H1 (cell line): ENCODE measurements around the gene GALE. TPM values are rescaled to one million over a fixed set of nuclear protein-coding genes. Genes with fewer than 3 reads are reported as not detected.
A peak's percentile ranks its signal among the peaks of the same experiment; 100 is the strongest.

Experiments used
- CTCF ChIA-PET: fragments of 300-600 bp; sonication (Branson Sonifier 250); formaldehyde crosslinking; loops from one replicate; lab custom pipeline; 2021; ENCODE audit not compliant: partially characterized antibody; lab: Charles Lee
- POLR2A ChIA-PET: fragments of 300-600 bp; sonication (Branson Sonifier 250); formaldehyde crosslinking; loops from one replicate; lab custom pipeline; 2021; ENCODE audit warnings: inconsistent platforms; ENCODE audit not compliant: partially characterized antibody; lab: Charles Lee
- DNase-seq, 2 experiments: peaks; one replicate each; pipeline versions ENCODE4 v3.0.0 to v3.0.0-alpha.2; 2010 to 2022; ENCODE audit warnings: low spot score in 2 of 2, low read depth in 1 of 2, mixed read lengths in 1 of 2
- FAIRE-seq: peaks from 2 replicates; lab custom pipeline; 2011; peaks lifted over from hg19 to GRCh38; lab: Jason Lieb, UNC
- H2AFZ ChIP-seq: 2 replicates; pipeline ENCODE4 v1.8.1; 2012; ENCODE audit warnings: low read length, inconsistent platforms
- H2AK5ac ChIP-seq: 2 replicates; pipeline ENCODE4 v1.6.1; 2013; ENCODE audit warnings: low read depth, low read length
- H2BK120ac ChIP-seq: replicated peaks from 2 replicates; pipeline ENCODE3; 2013; ENCODE audit warnings: low read depth, low read length, inconsistent platforms
- H2BK12ac ChIP-seq: 2 replicates; pipeline ENCODE4 v1.6.1; 2013; ENCODE audit warnings: low read depth, low read length
- H2BK15ac ChIP-seq: 2 replicates; pipeline ENCODE4 v1.6.1; 2013; ENCODE audit warnings: low read length
- H2BK20ac ChIP-seq: 2 replicates; pipeline ENCODE4 v1.6.1; 2013; ENCODE audit warnings: low read length
- H2BK5ac ChIP-seq: 2 replicates; pipeline ENCODE4 v1.6.1; 2013; ENCODE audit warnings: low read depth, low read length
- H3K14ac ChIP-seq: 2 replicates; pipeline ENCODE4 v1.6.1; 2013; ENCODE audit warnings: inconsistent platforms; ENCODE audit not compliant: insufficient read length
- H3K18ac ChIP-seq: 2 replicates; pipeline ENCODE4 v1.6.1; 2013; ENCODE audit warnings: low read length; ENCODE audit errors: extremely low read depth
- H3K23ac ChIP-seq: 2 replicates; pipeline ENCODE4 v1.6.1; 2013; ENCODE audit warnings: inconsistent platforms; ENCODE audit not compliant: insufficient read length
- H3K23me2 ChIP-seq: 2 replicates; pipeline ENCODE4 v1.6.1; 2013; ENCODE audit warnings: low read depth, low read length
- H3K27ac ChIP-seq: 2 replicates; pipeline ENCODE4 v1.6.1; 2011; ENCODE audit warnings: low read depth, low read length, inconsistent platforms
- H3K27me3 ChIP-seq, 4 experiments: replicated peaks in 1 of 4; 1 replicate in 1 of 4; 2 replicates in 3 of 4; pipeline versions ENCODE4 v1.6.1 to v1.8.1; 2011 to 2013; ENCODE audit warnings: low read length in 3 of 4, mild to moderate bottlenecking in 3 of 4, inconsistent platforms in 2 of 4, mixed read lengths in 2 of 4, moderate library complexity in 1 of 4; ENCODE audit not compliant: control insufficient read depth in 3 of 4, insufficient read depth in 3 of 4; ENCODE audit errors: extremely low read depth in 1 of 4
- H3K36me3 ChIP-seq, 4 experiments: 2 replicates each; pipeline versions ENCODE4 v1.6.1 to v1.8.1; 2011 to 2013; ENCODE audit warnings: mild to moderate bottlenecking in 4 of 4, low read length in 3 of 4, moderate library complexity in 2 of 4, control low read depth in 1 of 4, inconsistent platforms in 1 of 4; ENCODE audit not compliant: insufficient read depth in 4 of 4, control insufficient read depth in 2 of 4
- H3K4ac ChIP-seq: replicated peaks from 2 replicates; pipeline ENCODE3; 2013; ENCODE audit warnings: low read length, low read depth, mixed read lengths, inconsistent platforms; ENCODE audit not compliant: insufficient read length
- H3K4me1 ChIP-seq, 4 experiments: replicated peaks in 1 of 4; 1 replicate in 1 of 4; 2 replicates in 3 of 4; pipeline versions ENCODE4 v1.6.1 to v1.8.1; 2011 to 2013; ENCODE audit warnings: low read length in 3 of 4, inconsistent platforms in 2 of 4, mixed read lengths in 1 of 4; ENCODE audit not compliant: insufficient read depth in 4 of 4, control insufficient read depth in 3 of 4
- H3K4me2 ChIP-seq, 2 experiments: 2 replicates each; pipeline versions ENCODE4 v1.6.1 to v1.8.1; 2011 to 2013; ENCODE audit warnings: low read depth in 2 of 2, low read length in 2 of 2, control low read depth in 1 of 2, inconsistent platforms in 1 of 2, mild to moderate bottlenecking in 1 of 2; ENCODE audit not compliant: insufficient read depth in 1 of 2
- H3K4me3 ChIP-seq, 4 experiments: fragments of 200-600, 300-600 bp in 1 of 4; sonication (generic), shearing (Covaris generic), sonication (Bioruptor Twin) in 1 of 4; 2 replicates each; pipeline versions ENCODE4 v1.5.1 to v1.8.1; 2011 to 2016; ENCODE audit warnings: low read length in 4 of 4, low read depth in 3 of 4, control low read depth in 2 of 4, inconsistent platforms in 2 of 4, mild to moderate bottlenecking in 2 of 4, mixed read lengths in 1 of 4, moderate library complexity in 1 of 4; ENCODE audit not compliant: insufficient read depth in 2 of 4; ENCODE audit errors: extremely low read depth in 1 of 4
- H3K56ac ChIP-seq: replicated peaks from 2 replicates; pipeline ENCODE3; 2013; ENCODE audit warnings: low read depth, mild to moderate bottlenecking, mixed read lengths, low read length, inconsistent platforms; ENCODE audit not compliant: insufficient read length
- H3K79me1 ChIP-seq: 2 replicates; pipeline ENCODE4 v1.6.1; 2013; ENCODE audit warnings: low read depth, low read length, control low read depth
- H3K79me2 ChIP-seq, 2 experiments: 2 replicates each; pipeline versions ENCODE4 v1.6.1 to v1.8.1; 2012 to 2013; ENCODE audit warnings: low read length in 2 of 2, mild to moderate bottlenecking in 2 of 2, inconsistent platforms in 1 of 2; ENCODE audit not compliant: insufficient read depth in 2 of 2, control insufficient read depth in 1 of 2
- H3K9ac ChIP-seq, 4 experiments: replicated peaks in 1 of 4; 1 replicate in 1 of 4; 2 replicates in 3 of 4; pipeline versions ENCODE4 v1.6.1 to v1.8.1; 2011 to 2013; ENCODE audit warnings: low read depth in 3 of 4, low read length in 3 of 4, control low read depth in 2 of 4, mild to moderate bottlenecking in 2 of 4, moderate library complexity in 2 of 4, inconsistent platforms in 1 of 4; ENCODE audit errors: extremely low read depth in 1 of 4
- H3K9me3 ChIP-seq, 2 experiments: 2 replicates each; pipeline versions ENCODE4 v1.6.1 to v1.8.1; 2012 to 2013; ENCODE audit warnings: mild to moderate bottlenecking in 2 of 2, moderate library complexity in 2 of 2, control low read depth in 1 of 2, inconsistent platforms in 1 of 2, low read depth in 1 of 2, low read length in 1 of 2, mixed read lengths in 1 of 2; ENCODE audit not compliant: insufficient read depth in 2 of 2
- H4K20me1 ChIP-seq, 2 experiments: replicated peaks in 1 of 2; 2 replicates each; pipeline versions ENCODE3 to v1.8.1; 2011 to 2013; ENCODE audit warnings: inconsistent platforms in 2 of 2, low read length in 2 of 2, mild to moderate bottlenecking in 1 of 2; ENCODE audit not compliant: insufficient read depth in 2 of 2, control insufficient read depth in 1 of 2
- H4K5ac ChIP-seq: 2 replicates; pipeline ENCODE4 v1.6.1; 2013; ENCODE audit warnings: low read length, low read depth, mixed read lengths, inconsistent platforms; ENCODE audit not compliant: insufficient read length
- H4K8ac ChIP-seq: 2 replicates; pipeline ENCODE4 v1.8.0; 2013; ENCODE audit warnings: mild to moderate bottlenecking, moderate library complexity, low read length, inconsistent platforms; ENCODE audit not compliant: insufficient read depth; ENCODE audit errors: extremely low read depth
- H4K91ac ChIP-seq: replicated peaks from 2 replicates; pipeline ENCODE3; 2013; ENCODE audit warnings: low read length, mixed read lengths, inconsistent platforms; ENCODE audit not compliant: insufficient read length
- ASH2L ChIP-seq: fragments of 200-600, 300-600 bp; sonication (generic); IDR thresholded peaks from one replicate; pipeline ENCODE4 v1.7.1; 2017; ENCODE audit warnings: low read length
- CBX5 ChIP-seq: fragments of 300-800, 300-1000 bp; sonication (generic); IDR thresholded peaks from 2 replicates; pipeline ENCODE4 v1.7.1; 2016; ENCODE audit warnings: antibody characterized with exemption, low read length, low read depth
- CBX8 ChIP-seq: fragments of 300-800, 300-1000 bp; sonication (generic); IDR thresholded peaks from 2 replicates; pipeline ENCODE4 v1.7.1; 2016; ENCODE audit warnings: low read depth, low read length, borderline replicate concordance
- CEBPB ChIP-seq: IDR thresholded peaks from 2 replicates; pipeline ENCODE4 v1.6.1; 2012; ENCODE audit warnings: low read depth, low read length
- CTCF ChIP-seq, 3 experiments: IDR thresholded peaks; 1 replicate in 2 of 3; 2 replicates in 1 of 3; pipeline versions ENCODE4 v1.5.1 to v1.6.1; 2011; ENCODE audit warnings: low read length in 3 of 3, mild to moderate bottlenecking in 3 of 3, inconsistent platforms in 2 of 3, low read depth in 1 of 3, moderate library complexity in 1 of 3; ENCODE audit not compliant: insufficient read depth in 1 of 3; ENCODE audit errors: control extremely low read depth in 1 of 3
- GTF2F1 ChIP-seq: IDR thresholded peaks from 2 replicates; pipeline ENCODE4 v1.6.1; 2012; ENCODE audit warnings: low read depth, low read length, improper control_type of control experiment, borderline replicate concordance
- POU5F1 ChIP-seq: IDR thresholded peaks from 2 replicates; pipeline ENCODE4 v1.6.1; 2011; ENCODE audit warnings: low read depth, mild to moderate bottlenecking, low read length, moderate library complexity
- SAP30 ChIP-seq: fragments of 300-600 bp; sonication (generic); IDR thresholded peaks from 2 replicates; pipeline ENCODE4 v1.7.1; 2012; ENCODE audit warnings: low read length, moderate library complexity, mild to moderate bottlenecking, inconsistent platforms; ENCODE audit not compliant: insufficient read depth, insufficient replicate concordance
- ZNF274 ChIP-seq: IDR thresholded peaks from 2 replicates; pipeline ENCODE4 v1.7.0; 2012; ENCODE audit warnings: low read length, borderline replicate concordance; ENCODE audit errors: extremely low read depth
- WGBS, 2 experiments: shearing (Covaris generic) in 1 of 2; methylation state at CpG; one replicate each; pipeline versions ENCODE4 v1.1.6 to v1.1.7; 2013 to 2015; ENCODE audit warnings: low lambda C conversion rate in 2 of 2, mixed read lengths in 2 of 2, inconsistent platforms in 1 of 2, low coverage in 1 of 2, missing lambda C conversion rate in 1 of 2; ENCODE audit not compliant: insufficient replicate concordance in 2 of 2, insufficient coverage in 1 of 2, insufficient read length in 1 of 2; ENCODE audit errors: extremely low coverage in 1 of 2, missing lambda C conversion rate in 1 of 2; 5-methylcytosine and 5-hydroxymethylcytosine counted together
- polyA plus RNA-seq, 7 experiments: library from polyadenylated mRNA; depleted of rRNA in 3 of 7; stranded (reverse) in 5 of 7; unstranded in 2 of 7; fragments of >200 nt in 5 of 7; fragments of 200-250 nt in 2 of 7; gene quantifications; 1 replicate in 5 of 7; 2 replicates in 1 of 7; 4 replicates in 1 of 7; pipeline versions ENCODE4 v1.2.1 to v1.2.3, GENCODE V29; 2011 to 2013; ENCODE audit warnings: missing spikeins in 2 of 7, mixed read lengths in 2 of 7
- total RNA-seq: library from RNA; stranded (reverse); fragmentation: NEBNext Ultra II Directional; extraction: Animal tissue kit (Norgen Biotek cat#: 25700); gene quantifications from 2 replicates; pipeline ENCODE4 v1.2.1, GENCODE V29; 2021
- TF ChIP-seq, protein P1 (sequence below): IDR thresholded peaks from 2 replicates; pipeline ENCODE4 v1.6.1; 2012; ENCODE audit warnings: inconsistent platforms

GALE gene
- total and polyA plus RNA-seq, 2 of the 8 experiments (the other 6 are each of a cell fraction or from before 2014, with no cell fraction given), result 26.0 to 33.9 TPM

GRCh38 chr1:23838401-23838866 is 37.9 kb upstream of the GALE start:
- Histone ChIP-seq H3K4me2 (peak overlapping the region; percentile 68 to 99), H2AK5ac (no peak overlapping the region), H2BK20ac (no peak overlapping the region), H4K91ac (no peak overlapping the region), H4K8ac (no peak overlapping the region), H3K4me3 (peak overlapping the region; percentile 21 to 56 (median 35); a peak in 6 of 8 replicates), H3K18ac (no peak overlapping the region), H3K79me1 (no peaks in the 10 kb centered on the region), H2BK5ac (no peak overlapping the region), H3K23me2 (peaks cover 7% of the 10 kb centered on the region), H2BK12ac (no peak overlapping the region), H2AFZ (peak overlapping the region; percentile 73; the same call in 1 of the 2 replicates), H3K4ac (no peak overlapping the region), H3K36me3 (no peaks in the 10 kb centered on the region), H3K79me2 (no peaks in the 10 kb centered on the region), H3K9ac (no peak overlapping the region), H2BK15ac (no peak overlapping the region), H4K5ac (no peak overlapping the region), H3K14ac (no peak overlapping the region), H4K20me1 (no peaks in the 10 kb centered on the region), H3K23ac (no peak overlapping the region), H3K56ac (no peak overlapping the region), H3K4me1 (peaks cover 0 to 4% (median 2%) of the 10 kb centered on the region in 4 experiments; a peak in 4 of 7 replicates), H3K27me3 (peaks cover 0 to 7% (median 6%) of the 10 kb centered on the region in 4 experiments; a peak in 5 of 7 replicates), H3K27ac (no peak overlapping the region), H2BK120ac (no peak overlapping the region), H3K9me3 (no peaks in the 10 kb centered on the region)
- 13% methylated on average over 5 of the region's 21 CpGs; no CpG with 5 or more reads in 1 of the 2 experiments for WGBS, 2 experiments
- ChIA-PET POLR2A (interaction anchor here (0.7 to 1.0 kb wide), 2 partner anchors 13 to 39 kb away, joined by 3 read pairs; partner anchors contain the start of gene HMGCL), CTCF (interaction anchor here (0.5 to 2.2 kb wide), 5 partner anchors 17 to 191 kb away, joined by 3 to 8 read pairs (median 4); partner anchors contain the start of gene FUCA1)
- DNase-seq (peak in 1 of 2 experiments; percentile 78), FAIRE-seq (no peak)
- TF ChIP-seq CBX8, result no peak
- no peak for TF ChIP-seq ASH2L
- no peak for TF ChIP-seq CBX5
- TF ChIP-seq POU5F1, result no peak
- TF ChIP-seq ZNF274, result no peak
- no peak for TF ChIP-seq CTCF (IDR thresholded peaks at IDR 0.05; ENCODE audit: control extremely low read depth in 1 of 3, insufficient read depth in 1 of 3, low read depth in 1 of 3, low read length in 3 of 3)
- TF ChIP-seq, protein P1, sequence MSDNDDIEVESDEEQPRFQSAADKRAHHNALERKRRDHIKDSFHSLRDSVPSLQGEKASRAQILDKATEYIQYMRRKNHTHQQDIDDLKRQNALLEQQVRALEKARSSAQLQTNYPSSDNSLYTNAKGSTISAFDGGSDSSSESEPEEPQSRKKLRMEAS, result peak; percentile 55; the same call in 1 of the 2 replicates
- peak; percentile 50; the same call in 1 of the 2 replicates for TF ChIP-seq CEBPB
- no peak for TF ChIP-seq SAP30
- TF ChIP-seq GTF2F1, result no peak
